NCI-H1436 (cell line): Measurements from ENCODE around the gene IL17B.

Experiments
- DNase-seq: peaks from one replicate; lab custom pipeline; 2025; lab: John Stamatoyannopoulos, UW

The IL17B gene, protein sequence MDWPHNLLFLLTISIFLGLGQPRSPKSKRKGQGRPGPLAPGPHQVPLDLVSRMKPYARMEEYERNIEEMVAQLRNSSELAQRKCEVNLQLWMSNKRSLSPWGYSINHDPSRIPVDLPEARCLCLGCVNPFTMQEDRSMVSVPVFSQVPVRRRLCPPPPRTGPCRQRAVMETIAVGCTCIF

DNA sequence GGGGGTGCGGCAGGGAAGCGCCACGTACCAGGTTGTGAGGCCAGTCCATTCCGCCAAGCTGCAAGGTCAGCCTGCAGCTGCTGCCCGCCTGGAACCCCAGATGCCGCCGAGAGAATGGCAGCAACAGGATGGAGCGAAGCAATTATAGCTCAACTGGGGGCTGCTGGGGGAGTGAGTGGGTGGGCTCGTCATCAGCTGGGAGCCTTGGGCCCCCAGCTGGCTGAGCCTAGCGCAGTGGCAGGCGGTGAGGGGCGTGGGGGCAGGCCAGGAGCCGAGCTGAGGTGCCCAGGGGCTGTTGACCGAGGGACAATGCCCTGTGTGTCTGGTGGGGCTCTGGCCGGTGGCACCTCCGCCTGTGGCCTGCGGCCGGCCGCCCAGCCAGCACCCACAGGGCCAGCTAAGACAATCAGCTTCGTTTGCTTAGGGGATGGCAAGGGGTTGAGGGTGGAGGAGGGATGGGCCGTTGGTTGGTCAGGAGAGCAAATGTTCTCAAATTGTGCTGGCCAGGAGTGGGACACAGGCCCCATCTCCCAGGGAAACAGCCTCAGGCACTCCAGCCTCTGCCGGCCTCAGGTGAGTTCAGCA lies at the start of gene IL17B:
Gene IL17B, minus strand, starts transcription at position 116 of the 585 bp plus-strand sequence. Its CDS starts 67 bp downstream, at position 49.
- no peak for DNase-seq

GRCh38 chr5:149428032-149428431 lies 48.9 kb upstream of the IL17B start:
- DNase-seq: no peak

- no peak for DNase-seq
These were observed 48.3 kb upstream of the IL17B start for GRCh38 chr5:149427374-149427773.

GRCh38 chr5:149426931-149427330 lies 47.8 kb upstream of the IL17B start:
- DNase-seq: no peak

DNA sequence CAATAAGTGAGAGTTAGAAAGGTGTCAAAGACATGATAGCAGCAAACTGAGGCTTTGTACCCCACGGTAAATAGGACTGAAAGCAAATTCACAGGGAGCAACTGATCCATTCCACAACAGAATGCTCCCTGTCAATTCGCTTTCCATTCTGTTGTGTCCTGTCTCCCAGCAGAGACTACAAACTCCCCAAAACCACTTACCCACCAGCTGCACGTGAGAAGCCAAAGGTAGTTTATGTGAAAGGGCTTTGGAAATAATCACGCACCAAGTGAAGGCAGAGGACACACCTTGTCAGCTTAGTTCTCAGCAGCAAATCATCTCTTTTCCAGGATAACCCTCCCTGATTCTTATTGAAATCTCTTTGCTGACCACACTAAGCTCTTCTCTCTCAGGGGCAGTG lies 46.6 kb upstream of the IL17B start:
- DNase-seq: no peak

DNA sequence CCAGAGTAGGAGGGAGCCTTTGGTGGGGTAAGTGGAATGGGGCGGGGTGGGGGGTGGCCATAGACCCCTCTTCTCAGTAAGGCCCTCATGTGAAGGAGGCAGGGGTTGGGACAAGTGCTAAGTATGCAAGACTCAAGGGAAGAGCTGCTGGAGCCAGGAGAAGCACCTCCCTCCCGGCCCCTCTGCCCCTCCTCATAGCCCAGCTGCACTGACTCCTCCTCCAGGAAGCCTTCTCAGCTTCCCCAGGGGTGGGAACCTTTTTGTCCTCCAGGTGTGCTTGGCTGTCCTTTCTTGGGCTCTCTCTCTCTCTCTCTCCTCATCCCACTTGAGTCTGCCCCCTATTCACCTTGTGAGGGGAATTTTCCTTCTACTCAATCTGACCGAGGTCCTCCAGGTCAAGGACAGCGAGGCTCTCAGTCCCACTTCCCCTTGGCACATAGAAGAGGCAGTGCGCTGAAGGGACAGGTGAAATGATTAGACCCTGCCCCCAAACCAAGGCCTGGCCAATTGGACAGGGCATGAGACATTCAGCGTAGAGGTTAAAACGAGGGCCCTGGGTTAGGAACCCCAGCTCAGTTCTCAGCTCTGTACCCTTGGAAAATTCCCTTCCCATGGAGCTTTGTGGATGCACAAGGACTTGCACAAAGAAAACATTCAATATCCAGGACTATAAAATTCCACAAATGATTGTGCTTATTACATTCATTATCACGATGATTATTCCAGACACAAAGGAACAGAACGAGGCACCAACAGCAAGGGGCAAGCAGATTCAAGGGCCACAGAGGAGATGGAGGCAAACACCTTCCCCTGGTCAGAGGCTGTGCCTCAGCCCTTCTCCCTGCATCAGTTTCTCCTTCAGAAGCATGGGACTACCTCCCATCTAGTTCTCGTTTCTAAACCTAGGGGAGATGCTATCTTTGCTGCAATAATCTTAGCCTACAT lies 45.6 kb upstream of the IL17B start:
- DNase-seq: no peak

DNA sequence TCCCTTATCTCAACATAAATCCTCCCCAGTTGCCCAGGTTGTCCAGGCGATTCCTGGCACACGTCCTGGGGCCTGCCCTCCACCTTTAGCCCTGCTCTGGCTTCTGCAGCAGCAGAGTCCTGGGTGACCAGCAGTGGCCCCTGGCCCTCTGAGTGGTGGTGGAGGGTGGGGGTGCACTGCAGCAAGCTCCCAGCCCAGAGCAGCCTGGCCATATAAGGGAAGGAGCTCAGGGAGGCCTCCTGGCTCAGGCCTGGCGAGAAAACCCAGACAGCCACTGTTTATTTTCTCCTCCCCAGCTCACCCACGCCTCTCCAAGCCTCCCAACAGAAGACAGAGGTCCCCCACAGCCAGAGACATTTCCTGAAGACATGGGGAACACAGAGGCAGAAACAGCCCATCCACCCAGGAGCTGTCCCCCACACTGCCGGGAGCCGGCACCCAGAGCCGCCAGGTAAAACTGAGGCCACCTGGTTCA lies 44.7 kb upstream of the IL17B start:
- DNase-seq: no peak

DNA sequence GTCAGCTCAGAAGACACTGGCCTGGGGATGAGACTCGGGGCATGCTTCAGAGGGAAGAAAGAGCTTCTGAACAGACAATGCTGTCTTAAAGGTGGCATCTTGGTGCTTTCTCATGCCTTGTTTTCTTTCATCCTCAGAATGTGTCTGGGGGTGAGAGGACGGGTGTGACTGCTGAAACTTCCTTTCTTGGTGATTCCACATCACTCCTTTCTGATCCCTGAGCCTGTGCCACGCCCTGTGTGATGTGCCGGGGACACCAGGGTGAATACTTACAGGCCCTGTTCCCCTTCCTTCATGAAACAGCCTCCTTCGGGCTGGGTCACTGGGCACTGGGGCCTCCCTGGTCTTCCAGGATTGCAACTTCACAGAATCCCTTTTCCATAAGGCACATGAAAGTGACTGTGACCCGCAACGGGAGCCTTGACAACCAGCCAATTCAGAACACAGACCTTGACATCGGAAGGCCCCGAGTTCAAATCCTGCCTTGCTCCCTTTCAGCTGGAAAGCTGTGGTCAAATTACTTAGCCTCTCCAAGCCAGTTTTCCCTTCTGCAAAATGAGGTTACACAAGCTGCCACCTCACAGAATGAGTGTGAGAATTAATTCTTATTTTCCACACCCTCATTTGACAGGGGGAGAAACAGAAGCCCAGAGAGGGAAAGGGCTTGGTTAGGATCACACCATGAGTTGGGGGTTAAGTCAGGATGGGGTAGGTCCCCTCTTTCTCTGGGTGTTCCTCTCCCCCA lies 44.1 kb upstream of the IL17B start:
- no peak for DNase-seq

DNA sequence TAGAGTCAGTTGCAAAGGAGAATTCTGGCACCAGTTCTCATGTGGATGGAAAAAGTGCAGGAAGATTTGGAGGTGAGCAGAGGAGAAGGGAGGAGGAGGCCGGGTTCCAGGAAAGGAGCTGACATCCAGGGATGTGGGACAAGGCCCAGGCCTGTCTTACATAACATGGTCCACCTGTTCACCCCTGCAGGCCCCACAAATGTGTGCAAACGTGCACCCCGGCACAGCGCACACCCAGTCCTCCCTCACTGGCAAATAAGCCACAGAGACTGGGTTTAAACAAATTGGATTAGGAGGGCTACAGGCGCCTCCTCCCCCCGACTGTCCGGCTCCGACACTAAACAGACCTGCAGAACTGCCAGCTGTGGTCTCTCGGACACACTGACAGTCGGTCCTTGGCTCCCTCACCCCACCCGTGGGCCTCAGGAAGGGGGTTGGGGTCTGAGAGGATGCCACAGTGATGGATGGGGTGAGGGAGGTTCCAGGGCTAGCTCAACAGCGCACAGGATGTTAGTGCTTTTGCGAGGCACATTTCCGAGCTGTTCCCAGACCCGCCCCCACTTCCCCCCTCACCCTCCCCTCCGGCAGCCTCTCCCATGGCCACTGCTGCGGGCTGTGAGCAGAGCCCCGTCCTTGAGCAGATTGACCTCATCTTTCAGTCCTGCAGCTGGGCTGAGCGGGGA lies 43.4 kb upstream of the IL17B start:
- DNase-seq: no peak

DNA sequence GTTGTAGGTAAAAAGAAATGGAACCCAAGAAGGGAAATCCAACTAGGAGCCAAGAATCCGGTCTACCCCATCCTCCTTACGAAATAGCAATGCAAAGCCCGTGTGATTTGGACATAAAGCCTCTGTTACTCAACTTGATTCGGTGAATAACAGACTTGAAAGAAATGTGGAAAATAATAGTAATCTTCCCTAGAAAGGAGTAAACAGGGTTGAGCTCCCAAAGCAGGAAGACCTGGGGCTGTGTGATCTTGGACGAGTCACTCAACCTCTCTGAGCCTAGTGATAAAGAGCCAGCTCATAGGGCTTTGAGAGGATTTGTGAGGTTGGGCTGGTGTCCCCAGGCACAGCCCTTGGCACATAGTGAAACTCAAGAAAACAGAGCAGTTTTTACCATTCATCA lies 42.7 kb upstream of the IL17B start:
- no peak for DNase-seq

- no peak for DNase-seq
These were observed 42.2 kb upstream of the IL17B start for GRCh38 chr5:149421372-149421685.

DNA sequence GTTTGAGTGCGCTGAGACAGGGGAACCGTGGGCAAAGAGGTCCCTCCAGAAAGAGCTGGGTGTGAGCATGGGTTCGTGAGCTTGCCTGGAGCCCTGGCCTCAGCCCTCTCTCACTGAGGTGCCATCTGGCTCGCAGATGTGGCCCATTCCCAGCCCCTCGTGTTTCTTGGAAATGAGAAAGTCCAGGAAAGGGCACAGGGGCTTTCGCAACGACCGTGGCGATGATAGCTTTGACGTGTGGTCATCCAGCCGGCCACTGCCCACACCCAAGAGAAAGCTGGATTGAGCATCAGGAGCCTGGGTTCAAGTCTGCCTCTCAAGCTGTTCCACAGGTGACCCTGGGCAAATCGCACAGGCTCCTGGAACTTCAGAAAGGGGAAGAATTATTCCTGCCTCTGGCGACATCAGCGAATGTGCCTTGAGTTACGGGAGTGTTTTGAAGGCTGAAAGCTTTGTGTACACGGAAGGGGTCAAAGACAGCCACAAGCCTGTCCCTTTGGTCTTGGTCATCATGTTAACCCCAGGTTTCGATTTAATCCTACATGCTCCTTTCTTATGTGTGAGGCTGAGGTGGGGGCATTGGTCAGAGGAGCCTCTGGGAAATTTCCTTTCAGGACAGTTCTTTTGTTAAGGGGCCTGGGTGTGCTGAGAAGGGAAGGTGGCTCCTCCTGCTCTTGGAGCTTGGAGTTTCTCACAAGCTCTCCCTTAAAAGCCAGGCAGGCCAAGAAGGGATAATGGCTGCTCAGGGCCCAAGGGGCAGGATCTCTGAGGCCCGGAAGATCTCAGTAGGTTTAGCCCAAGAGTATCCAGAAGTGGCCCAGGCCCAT lies 41.7 kb upstream of the IL17B start:
- DNase-seq: no peak

GRCh38 chr5:149419859-149420544 lies 40.9 kb upstream of the IL17B start:
- DNase-seq: peak; percentile 6

- DNase-seq: no peak
These were observed 40.4 kb upstream of the IL17B start for GRCh38 chr5:149419532-149419858.

GRCh38 chr5:149418910-149419531 lies 39.9 kb upstream of the IL17B start:
- DNase-seq: no peak

- no peak for DNase-seq
These were observed 38.7 kb upstream of the IL17B start for GRCh38 chr5:149417711-149418368.

DNA sequence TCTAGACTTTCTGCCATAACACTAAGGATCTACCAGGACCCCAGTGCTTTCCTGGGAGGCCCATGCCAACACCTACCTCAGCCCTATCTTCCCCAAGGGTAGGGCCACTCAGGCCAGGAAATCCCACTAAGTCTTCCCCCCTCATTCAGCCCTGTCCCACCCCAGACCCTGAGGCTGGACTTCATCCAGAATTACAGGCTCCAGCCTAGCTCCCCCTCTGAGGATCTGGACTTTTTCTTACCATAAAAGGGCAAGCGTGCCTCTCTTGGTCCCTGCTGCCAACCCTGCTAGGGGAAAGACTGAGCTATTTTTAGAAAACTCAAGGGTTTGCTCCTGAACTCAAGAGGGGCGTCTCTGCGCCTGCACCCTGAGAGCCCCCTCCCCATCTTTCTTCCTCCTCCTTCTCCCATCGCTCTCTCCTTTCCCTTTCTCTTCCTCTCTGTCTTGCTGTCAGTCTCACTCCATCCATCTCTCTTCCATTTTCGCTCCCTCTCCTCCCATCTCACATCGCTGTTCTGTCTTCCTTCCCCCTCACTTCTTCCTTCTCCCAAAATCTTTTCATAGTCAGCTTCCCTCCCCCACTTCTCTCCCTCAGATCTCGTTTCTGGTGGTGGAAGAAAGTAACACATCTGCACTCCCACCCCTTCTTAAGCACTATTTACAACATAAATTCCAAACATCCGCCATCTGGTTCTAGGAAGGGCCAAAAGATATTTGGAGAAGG lies 38.1 kb upstream of the IL17B start:
- DNase-seq: no peak

GRCh38 chr5:149415066-149415967 lies 36.2 kb upstream of the IL17B start:
- DNase-seq: no peak
